Kidney (tissue), 14 donors: ENCODE results near the gene HPS5. TPM values are rescaled to one million over a fixed set of nuclear protein-coding genes. Genes with fewer than 3 reads are reported as not detected.

Source experiments
- DNase-seq, 5 donors: peaks; one replicate each; pipeline ENCODE4 v3.0.0-alpha.2; 2013 to 2020
- FAIRE-seq: peaks from 2 replicates; lab custom pipeline; 2012; peaks lifted over from hg19 to GRCh38; lab: Jason Lieb, UNC
- H3K27ac ChIP-seq, 2 donors: one replicate each; pipeline ENCODE4 v1.7.0; 2013; ENCODE audit warnings: low read depth in 2 of 2, low read length in 2 of 2, inconsistent platforms in 1 of 2
- H3K27me3 ChIP-seq: one replicate; pipeline ENCODE4 v1.7.1; 2013; ENCODE audit warnings: low read length, inconsistent platforms; ENCODE audit not compliant: control insufficient read depth, insufficient read depth
- H3K36me3 ChIP-seq, 3 donors: one replicate each; pipeline versions ENCODE4 v1.7.0 to v1.7.1; 2013; ENCODE audit warnings: low read length in 3 of 3, control low read depth in 1 of 3, inconsistent platforms in 1 of 3; ENCODE audit not compliant: insufficient read depth in 3 of 3, control insufficient read depth in 2 of 3
- H3K4me1 ChIP-seq, 3 donors: one replicate each; pipeline versions ENCODE4 v1.7.0 to v1.7.1; 2013; ENCODE audit warnings: low read length in 3 of 3, inconsistent platforms in 1 of 3, low read depth in 1 of 3; ENCODE audit not compliant: control insufficient read depth in 2 of 3, insufficient read depth in 2 of 3
- H3K4me3 ChIP-seq, 3 donors: one replicate each; pipeline versions ENCODE4 v1.7.0 to v1.8.1; 2013; ENCODE audit warnings: low read length in 3 of 3, control low read depth in 1 of 3, inconsistent platforms in 1 of 3
- H3K9ac ChIP-seq, 3 donors: one replicate each; pipeline versions ENCODE4 v1.7.0 to v1.7.1; 2013; ENCODE audit warnings: low read length in 3 of 3, control low read depth in 1 of 3, inconsistent platforms in 1 of 3
- H3K9me3 ChIP-seq, 3 donors: one replicate each; pipeline versions ENCODE4 v1.7.0 to v1.7.1; 2013; ENCODE audit warnings: low read length in 3 of 3, control low read depth in 1 of 3, inconsistent platforms in 1 of 3; ENCODE audit not compliant: control insufficient read depth in 2 of 3, insufficient read depth in 1 of 3
- intact Hi-C: fragments of 100-400 bp; cut with DNase I; formaldehyde crosslinking; loops from one replicate; pipeline ENCODE4 v1.11.1; 2022
- polyA plus RNA-seq: library from polyadenylated mRNA; stranded (reverse); fragments of 350-450 nt; fragmentation: Illumina TruSeq; extraction: RNeasy Lipid Tissue Mini Kit (QIAGEN cat#74804); gene quantifications from one replicate; pipeline ENCODE4 v1.2.3, GENCODE V29; 2014; ENCODE audit warnings: low read depth, low replicate concordance; ENCODE audit not compliant: insufficient read depth
- total RNA-seq: library from RNA; stranded (reverse); fragmentation: NEBNext Ultra II Directional; extraction: Animal tissue kit (Norgen Biotek cat#: 25700); gene quantifications from one replicate; pipeline ENCODE4 v1.2.1, GENCODE V29; 2021
- TF ChIP-seq, protein P1 (sequence below): IDR thresholded peaks from 3 replicates; pipeline ENCODE4 v1.5.1; 2012; ENCODE audit warnings: mild to moderate bottlenecking, moderate library complexity, borderline replicate concordance; ENCODE audit not compliant: insufficient read depth; ENCODE audit errors: extremely low read depth
- donor health status: control.
- donor health status: control.
- donor health status: control.
- donor health status: control.
- donor health status: control.
- donor health status: DM: yes; HTN: yes; CAD: no.
- donor health status: Normal renal cell carcinoma (clear cell type).

Gene HPS5
- total and polyA plus RNA-seq, 2 donors from 2014 or later = 7.7 to 17.2 TPM

DNA sequence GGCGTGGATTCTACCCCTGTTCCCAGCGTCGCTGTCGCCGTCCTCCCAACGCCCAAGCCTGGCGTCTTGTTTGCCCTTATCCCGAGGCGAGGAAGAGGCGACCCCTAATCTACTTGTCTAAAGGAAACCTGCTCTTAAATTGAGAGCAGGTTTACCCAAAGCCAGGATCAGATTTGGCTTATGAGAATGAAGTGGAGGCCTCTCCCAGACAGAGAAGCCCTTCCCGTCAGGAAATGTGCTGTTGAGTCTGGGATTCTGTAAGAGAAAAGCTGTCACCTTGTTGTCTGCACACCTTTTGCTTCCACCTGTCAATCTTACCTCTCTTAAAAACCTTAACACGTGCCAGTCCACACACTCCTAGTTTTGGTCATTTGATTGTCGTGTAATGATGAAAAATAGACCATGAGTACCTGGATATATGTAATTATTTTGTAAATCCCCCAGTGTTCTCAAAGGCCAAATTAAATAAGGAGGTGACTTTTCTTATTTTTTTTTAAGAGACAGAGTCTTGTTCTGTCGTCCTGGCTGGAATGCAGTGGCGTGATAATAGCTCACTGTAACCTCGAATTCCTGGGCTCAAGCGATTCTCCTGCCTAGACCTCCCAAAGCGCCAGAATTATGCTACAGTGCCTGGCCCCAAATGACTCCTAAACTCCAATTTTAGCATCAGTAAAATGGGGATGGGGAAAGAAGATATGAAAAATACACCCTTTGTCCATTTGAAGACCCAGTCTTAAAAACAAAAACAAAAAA is 1.1 kb upstream of the HPS5 start:
- Histone ChIP-seq H3K36me3 (peaks cover 0 to 4% (median 0%) of the 10 kb centered on the region in 3 donors), H3K27ac (no peak overlapping the region), H3K4me3 (peak overlapping the region; percentile 82 to 92 (median 90)), H3K4me1 (peaks cover 0 to 24% (median 9%) of the 10 kb centered on the region in 3 donors), H3K9ac (peak overlapping the region; percentile 61 to 95 (median 66)), H3K27me3 (no peaks in the 10 kb centered on the region), H3K9me3 (no peaks in the 10 kb centered on the region)
- TF ChIP-seq, protein P1, sequence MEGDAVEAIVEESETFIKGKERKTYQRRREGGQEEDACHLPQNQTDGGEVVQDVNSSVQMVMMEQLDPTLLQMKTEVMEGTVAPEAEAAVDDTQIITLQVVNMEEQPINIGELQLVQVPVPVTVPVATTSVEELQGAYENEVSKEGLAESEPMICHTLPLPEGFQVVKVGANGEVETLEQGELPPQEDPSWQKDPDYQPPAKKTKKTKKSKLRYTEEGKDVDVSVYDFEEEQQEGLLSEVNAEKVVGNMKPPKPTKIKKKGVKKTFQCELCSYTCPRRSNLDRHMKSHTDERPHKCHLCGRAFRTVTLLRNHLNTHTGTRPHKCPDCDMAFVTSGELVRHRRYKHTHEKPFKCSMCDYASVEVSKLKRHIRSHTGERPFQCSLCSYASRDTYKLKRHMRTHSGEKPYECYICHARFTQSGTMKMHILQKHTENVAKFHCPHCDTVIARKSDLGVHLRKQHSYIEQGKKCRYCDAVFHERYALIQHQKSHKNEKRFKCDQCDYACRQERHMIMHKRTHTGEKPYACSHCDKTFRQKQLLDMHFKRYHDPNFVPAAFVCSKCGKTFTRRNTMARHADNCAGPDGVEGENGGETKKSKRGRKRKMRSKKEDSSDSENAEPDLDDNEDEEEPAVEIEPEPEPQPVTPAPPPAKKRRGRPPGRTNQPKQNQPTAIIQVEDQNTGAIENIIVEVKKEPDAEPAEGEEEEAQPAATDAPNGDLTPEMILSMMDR = no peak
- intact Hi-C loops = no loop called here
- DNase-seq (peak in 2 of 5 donors; percentile 3 to 14), FAIRE-seq (no peak)

DNA sequence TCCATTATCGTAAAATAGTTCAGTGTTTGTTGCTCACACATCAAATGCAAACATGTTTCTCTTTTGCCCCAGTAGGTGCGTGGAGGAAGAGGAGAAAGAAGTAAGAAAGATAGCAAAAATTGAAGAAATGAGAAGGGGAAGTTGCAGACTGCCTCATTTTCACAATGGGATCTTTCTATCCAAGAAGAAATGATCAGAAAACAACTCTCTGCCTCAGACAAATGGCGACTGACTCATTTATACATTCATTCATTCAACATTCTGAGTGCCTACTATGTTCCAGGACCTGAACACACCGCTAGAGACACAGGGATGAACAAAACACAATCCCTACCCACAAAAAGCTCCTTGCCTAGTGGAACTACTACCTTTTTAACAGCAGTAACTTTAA is 367 bp downstream of the HPS5 start:
- Histone ChIP-seq H3K9ac (peak overlapping the region; percentile 66 to 96 (median 84)), H3K4me1 (peaks cover 0 to 24% (median 9%) of the 10 kb centered on the region in 3 donors), H3K27me3 (no peaks in the 10 kb centered on the region), H3K36me3 (peaks cover 0 to 4% (median 0%) of the 10 kb centered on the region in 3 donors), H3K27ac (peak overlapping the region; percentile 96 to 100), H3K9me3 (no peaks in the 10 kb centered on the region), H3K4me3 (peak overlapping the region; percentile 82 to 92 (median 90))
- intact Hi-C loops = no loop called here
- TF ChIP-seq, protein P1 = no peak
- no peak for FAIRE-seq
- no peak for DNase-seq

DNA sequence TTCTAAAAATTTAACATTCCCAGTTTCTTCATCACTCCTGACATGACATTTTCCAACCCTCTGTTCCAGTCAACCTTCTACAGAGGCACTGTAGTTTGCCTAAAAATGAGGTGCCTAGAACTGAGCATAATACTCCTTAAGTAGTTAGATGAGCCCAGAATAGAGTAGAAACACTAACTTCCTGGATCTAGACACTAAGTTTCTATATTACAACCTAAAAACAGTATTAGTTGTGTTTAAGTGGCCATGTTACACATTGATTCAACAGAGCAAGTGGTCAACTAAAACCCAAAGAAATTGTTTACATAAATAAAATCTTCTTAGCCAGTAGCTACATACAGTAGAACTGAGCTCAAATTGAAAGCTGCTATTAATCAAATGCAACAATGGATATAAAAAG is 1.3 kb downstream of the HPS5 start:
- Histone ChIP-seq H3K9ac (no peak overlapping the region), H3K27me3 (no peaks in the 10 kb centered on the region), H3K4me1 (peaks cover 0 to 24% (median 9%) of the 10 kb centered on the region in 3 donors), H3K9me3 (no peaks in the 10 kb centered on the region), H3K4me3 (peak overlapping the region in 1 of 3 donors; percentile 15), H3K36me3 (peaks cover 0 to 4% (median 0%) of the 10 kb centered on the region in 3 donors), H3K27ac (no peak overlapping the region)
- FAIRE-seq = no peak
- TF ChIP-seq, protein P1 = no peak
- DNase-seq = no peak
- intact Hi-C loops = no loop called here
